HG03469 (cell line): ENCODE measurements around the gene C8B.

Source experiments
- ATAC-seq: cut with Tn5 transposase; IDR thresholded peaks from one replicate; pipeline ENCODE4 v1.9.1; 2021; ENCODE audit warnings: mild to moderate bottlenecking, moderate library complexity, moderate number of reproducible peaks; ENCODE audit not compliant: unreplicated experiment

The C8B gene

GRCh38 chr1:56934430-56935060 lies 31.3 kb downstream of the C8B start:
- ATAC-seq = no peak

- ATAC-seq = no peak
These were observed 32.2 kb downstream of the C8B start for GRCh38 chr1:56933606-56934005.

GRCh38 chr1:56933161-56933560 lies 32.7 kb downstream of the C8B start:
- no peak for ATAC-seq

- ATAC-seq = no peak
These were observed 34.1 kb downstream of the C8B start for GRCh38 chr1:56931686-56932085.

- no peak for ATAC-seq
These were observed 34.6 kb downstream of the C8B start for GRCh38 chr1:56931211-56931610.

GRCh38 chr1:56929492-56929891 lies 36.3 kb downstream of the C8B start:
- ATAC-seq = no peak

GRCh38 chr1:56927986-56928385 lies 37.8 kb downstream of the C8B start:
- ATAC-seq = no peak

- no peak for ATAC-seq
These were observed 38.6 kb downstream of the C8B start for GRCh38 chr1:56927171-56927570.

GRCh38 chr1:56925193-56925592 lies 40.6 kb downstream of the C8B start:
- ATAC-seq = no peak

GRCh38 chr1:56924116-56924515 lies 41.7 kb downstream of the C8B start:
- no peak for ATAC-seq

GRCh38 chr1:56923201-56923600 lies 42.6 kb downstream of the C8B start:
- no peak for ATAC-seq

GRCh38 chr1:56922507-56922906 lies 43.3 kb downstream of the C8B start:
- ATAC-seq = no peak

GRCh38 chr1:56922070-56922469 lies 43.7 kb downstream of the C8B start:
- ATAC-seq = no peak

GRCh38 chr1:56921479-56921878 lies 44.3 kb downstream of the C8B start:
- no peak for ATAC-seq

- ATAC-seq = no peak
These were observed 45.2 kb downstream of the C8B start for GRCh38 chr1:56920591-56921001.

- no peak for ATAC-seq
These were observed 48.5 kb downstream of the C8B start for GRCh38 chr1:56917356-56917755.

- ATAC-seq = no peak
These were observed 49.2 kb downstream of the C8B start for GRCh38 chr1:56916630-56917029.

GRCh38 chr1:56915960-56916359 lies 49.9 kb downstream of the C8B start:
- no peak for ATAC-seq

GRCh38 chr1:56912325-56912724 lies 53.5 kb downstream of the C8B start:
- no peak for ATAC-seq

GRCh38 chr1:56911098-56911938 lies 54.5 kb downstream of the C8B start:
- ATAC-seq = no peak

- ATAC-seq = no peak
These were observed 55.3 kb downstream of the C8B start for GRCh38 chr1:56910441-56910985.

- ATAC-seq = no peak
These were observed 57.1 kb downstream of the C8B start for GRCh38 chr1:56908619-56909221.
